Sciatic nerve (tissue), 2 donors: ENCODE results near the gene APAF1. TPM values are rescaled to one million over a fixed set of nuclear protein-coding genes. Genes with fewer than 3 reads are reported as not detected.
"Not testable (repeated sequence)": the region's sequence is repeated elsewhere in the genome, so short reads cannot be mapped to it uniquely, and the experiment has no call there.

ENCODE experiments used
- ATAC-seq: fragments of 200-7000 bp; cut with Tn5 transposase; one replicate; pipeline ENCODE4 v1.9.1; 2020; ENCODE audit warnings: mild to moderate bottlenecking, moderate library complexity
- DNase-seq: peaks from one replicate; pipeline ENCODE4 v3.0.0-alpha.2; 2020; ENCODE audit warnings: low spot score
- intact Hi-C: fragments of 100-400 bp; cut with DNase I; formaldehyde crosslinking; loops from one replicate; pipeline ENCODE4 v1.14.2; 2022
- total RNA-seq: library from RNA; stranded (reverse); fragmentation: NEBNext Ultra II Directional; extraction: Animal tissue kit (Norgen Biotek cat#: 25700); gene quantifications from one replicate; pipeline ENCODE4 v1.2.1, GENCODE V29; 2021
- donor health status: DM: no; HTN: no; CAD: no.
- donor health status: DM: no; HTN: no; CAD: no.

The APAF1 gene, protein sequence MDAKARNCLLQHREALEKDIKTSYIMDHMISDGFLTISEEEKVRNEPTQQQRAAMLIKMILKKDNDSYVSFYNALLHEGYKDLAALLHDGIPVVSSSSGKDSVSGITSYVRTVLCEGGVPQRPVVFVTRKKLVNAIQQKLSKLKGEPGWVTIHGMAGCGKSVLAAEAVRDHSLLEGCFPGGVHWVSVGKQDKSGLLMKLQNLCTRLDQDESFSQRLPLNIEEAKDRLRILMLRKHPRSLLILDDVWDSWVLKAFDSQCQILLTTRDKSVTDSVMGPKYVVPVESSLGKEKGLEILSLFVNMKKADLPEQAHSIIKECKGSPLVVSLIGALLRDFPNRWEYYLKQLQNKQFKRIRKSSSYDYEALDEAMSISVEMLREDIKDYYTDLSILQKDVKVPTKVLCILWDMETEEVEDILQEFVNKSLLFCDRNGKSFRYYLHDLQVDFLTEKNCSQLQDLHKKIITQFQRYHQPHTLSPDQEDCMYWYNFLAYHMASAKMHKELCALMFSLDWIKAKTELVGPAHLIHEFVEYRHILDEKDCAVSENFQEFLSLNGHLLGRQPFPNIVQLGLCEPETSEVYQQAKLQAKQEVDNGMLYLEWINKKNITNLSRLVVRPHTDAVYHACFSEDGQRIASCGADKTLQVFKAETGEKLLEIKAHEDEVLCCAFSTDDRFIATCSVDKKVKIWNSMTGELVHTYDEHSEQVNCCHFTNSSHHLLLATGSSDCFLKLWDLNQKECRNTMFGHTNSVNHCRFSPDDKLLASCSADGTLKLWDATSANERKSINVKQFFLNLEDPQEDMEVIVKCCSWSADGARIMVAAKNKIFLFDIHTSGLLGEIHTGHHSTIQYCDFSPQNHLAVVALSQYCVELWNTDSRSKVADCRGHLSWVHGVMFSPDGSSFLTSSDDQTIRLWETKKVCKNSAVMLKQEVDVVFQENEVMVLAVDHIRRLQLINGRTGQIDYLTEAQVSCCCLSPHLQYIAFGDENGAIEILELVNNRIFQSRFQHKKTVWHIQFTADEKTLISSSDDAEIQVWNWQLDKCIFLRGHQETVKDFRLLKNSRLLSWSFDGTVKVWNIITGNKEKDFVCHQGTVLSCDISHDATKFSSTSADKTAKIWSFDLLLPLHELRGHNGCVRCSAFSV (N-terminal part only)
- 29.6 TPM for total RNA-seq

DNA sequence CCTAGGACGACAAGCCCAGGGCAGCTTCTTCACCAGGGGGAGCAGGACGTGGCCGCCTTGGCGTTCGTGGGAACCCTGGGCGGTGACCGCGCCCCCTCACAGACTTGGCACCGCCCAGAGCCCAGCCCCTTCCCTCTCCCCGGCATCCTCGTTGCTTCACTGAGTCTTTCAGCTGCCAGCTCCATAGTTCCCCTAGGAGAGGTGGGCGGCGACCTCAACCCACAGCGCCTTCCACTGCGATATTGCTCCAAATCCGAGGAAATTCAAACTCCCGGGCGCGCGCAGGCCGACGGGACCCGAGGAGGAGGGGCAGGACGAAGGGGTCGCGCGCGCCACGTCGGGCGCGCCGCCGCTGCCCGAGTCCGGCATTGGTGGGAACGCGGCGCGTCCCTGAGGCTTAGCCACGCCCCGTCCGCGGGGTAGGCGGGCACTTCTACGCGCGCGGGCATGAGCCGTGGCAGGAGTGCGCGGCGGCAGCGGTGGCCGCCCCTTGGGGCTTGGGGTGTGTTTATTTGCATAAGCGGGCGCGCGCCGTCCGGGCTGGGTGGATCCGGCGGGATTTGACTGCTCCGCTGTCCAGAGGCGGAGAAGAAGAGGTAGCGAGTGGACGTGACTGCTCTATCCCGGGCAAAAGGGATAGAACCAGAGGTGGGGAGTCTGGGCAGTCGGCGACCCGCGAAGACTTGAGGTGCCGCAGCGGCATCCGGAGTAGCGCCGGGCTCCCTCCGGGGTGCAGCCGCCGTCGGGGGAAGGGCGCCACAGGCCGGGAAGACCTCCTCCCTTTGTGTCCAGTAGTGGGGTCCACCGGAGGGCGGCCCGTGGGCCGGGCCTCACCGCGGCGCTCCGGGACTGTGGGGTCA lies at the start of gene APAF1, which contains the start of gene IKBIP:
Gene APAF1 (plus strand): TSS at position 579 of the 860 bp plus-strand sequence. CDS start 3,070 bp downstream, outside the sequence.
Gene IKBIP (minus strand): TSS at position 77 of the 860 bp plus-strand sequence. CDS start 87 bp downstream, outside the sequence.
- intact Hi-C loops: no loop called here
- DNase-seq (peak; percentile 98), ATAC-seq (peak; percentile 99)

DNA sequence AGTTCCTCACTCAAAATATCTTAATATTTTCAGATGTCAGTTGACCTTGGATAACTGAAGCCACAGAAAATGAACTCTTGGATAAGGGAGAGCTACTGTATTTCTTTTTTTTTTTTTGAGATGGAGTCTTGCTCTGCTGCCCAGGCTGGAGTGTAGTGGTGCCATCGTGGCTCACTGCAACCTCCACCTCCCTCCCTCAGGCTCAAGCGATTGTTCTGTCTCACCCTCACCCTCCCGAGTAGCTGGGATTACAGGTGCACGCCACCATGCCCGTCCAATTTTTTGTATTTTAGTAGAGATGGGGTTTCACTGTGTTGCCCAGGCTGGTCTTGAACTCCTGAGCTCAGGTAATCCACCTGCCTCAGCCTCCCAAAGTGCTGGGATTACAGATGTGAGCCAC lies 47.8 kb upstream of the APAF1 start:
- intact Hi-C loops, DNase-seq, ATAC-seq: not testable (repeated sequence)

DNA sequence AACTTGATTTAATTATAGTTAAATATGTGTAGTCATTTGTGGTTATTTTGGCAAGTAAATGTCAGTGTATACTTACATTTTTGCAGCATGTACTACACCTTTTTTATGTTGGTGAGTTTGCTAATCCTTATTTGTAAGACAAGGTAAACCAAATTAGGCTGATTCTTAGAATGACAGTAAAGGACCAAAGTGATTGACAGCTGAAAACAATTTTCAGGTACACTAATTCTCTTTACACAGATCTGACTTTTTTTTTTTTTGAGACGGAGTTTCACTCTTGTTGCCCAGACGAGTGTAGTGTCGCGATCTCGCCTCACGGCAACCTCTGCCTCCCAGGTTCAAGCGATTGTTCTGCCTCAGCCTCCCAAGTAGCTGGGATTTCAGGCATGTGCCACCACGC lies 43.2 kb upstream of the APAF1 start:
- no peak for ATAC-seq
- no peak for DNase-seq
- intact Hi-C loops: no loop called here

DNA sequence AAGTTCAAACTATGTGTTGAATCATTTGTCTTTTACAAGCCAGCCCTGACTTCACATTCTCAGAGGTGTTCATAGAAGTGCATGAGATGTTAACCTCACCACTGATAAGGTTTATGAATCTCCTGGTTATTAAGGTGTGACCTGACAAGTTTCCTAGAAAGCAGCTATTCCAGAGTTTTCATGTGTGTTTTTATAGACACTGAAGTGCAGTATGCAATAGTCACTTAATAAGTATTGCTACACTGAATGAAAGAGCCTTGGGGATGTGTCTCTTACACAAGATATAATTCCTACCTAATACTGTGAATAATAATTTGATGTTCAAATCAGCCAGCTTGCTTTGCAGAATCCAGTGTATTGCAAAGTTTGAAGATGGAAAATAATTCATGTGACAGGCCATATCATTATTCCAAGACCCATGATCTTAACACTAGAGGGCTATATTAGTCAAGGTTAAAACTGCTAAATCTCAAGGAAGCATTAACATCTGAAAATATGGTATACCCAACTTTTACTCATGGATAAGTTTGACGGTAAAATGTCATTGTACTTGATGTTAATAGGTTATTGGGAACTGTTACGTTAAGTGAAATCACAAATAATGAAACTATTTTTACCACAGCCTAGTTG lies 38.6 kb upstream of the APAF1 start:
- intact Hi-C loops: no loop called here
- no peak for DNase-seq
- ATAC-seq: peak; percentile 39

DNA sequence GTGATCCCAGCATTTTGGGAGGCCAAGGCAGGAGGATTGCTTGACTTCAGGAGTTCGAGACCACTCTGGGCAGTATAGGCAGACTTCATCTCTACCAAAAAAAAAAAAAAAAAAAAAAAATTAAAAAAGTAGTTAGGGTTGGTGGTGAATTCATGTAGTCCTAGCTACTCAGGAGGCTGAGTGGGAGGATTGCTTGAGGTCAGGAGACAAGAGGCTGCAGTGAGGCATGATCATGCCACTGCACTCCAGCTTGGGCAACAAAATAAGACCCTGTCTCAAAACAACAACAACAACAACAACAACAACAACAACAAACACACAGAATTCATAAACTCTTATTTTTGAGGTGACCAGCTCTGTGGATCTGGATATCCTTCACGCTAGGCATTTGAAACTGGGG lies 34.5 kb upstream of the APAF1 start:
- DNase-seq (no peak), ATAC-seq (no peak)
- intact Hi-C loops: no loop called here

DNA sequence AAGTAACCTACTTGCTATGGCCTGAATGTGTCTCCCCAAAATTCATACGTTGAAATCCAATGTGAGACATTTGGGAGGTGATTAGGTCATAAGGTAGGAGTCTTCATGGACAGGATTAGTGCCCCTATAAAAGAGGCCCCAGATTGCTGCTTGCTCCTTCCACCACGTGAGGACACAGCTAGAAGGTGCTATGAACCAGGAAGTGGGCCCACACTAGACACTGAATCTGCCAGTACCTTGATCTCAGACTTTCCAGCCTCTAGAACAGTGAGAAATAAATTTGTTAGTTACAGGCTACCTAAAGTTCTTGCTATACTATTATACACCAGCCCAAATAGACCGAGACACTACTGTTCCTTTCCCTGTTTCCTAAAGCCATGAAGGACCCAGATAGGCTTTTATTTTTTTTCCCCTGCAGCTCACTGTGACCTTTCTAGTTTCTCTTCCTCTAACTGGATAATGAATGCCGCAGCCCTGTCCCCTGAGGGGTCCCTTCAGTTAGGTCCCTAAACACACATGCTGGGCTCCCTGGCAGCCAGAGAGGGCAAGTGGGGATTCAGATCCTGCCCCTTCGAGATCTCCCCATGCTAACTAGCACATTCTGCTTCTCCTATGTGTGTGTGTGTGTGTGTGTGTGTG lies 32.3 kb upstream of the APAF1 start:
- intact Hi-C loops: no loop called here
- no peak for DNase-seq
- ATAC-seq: peak; percentile 44

DNA sequence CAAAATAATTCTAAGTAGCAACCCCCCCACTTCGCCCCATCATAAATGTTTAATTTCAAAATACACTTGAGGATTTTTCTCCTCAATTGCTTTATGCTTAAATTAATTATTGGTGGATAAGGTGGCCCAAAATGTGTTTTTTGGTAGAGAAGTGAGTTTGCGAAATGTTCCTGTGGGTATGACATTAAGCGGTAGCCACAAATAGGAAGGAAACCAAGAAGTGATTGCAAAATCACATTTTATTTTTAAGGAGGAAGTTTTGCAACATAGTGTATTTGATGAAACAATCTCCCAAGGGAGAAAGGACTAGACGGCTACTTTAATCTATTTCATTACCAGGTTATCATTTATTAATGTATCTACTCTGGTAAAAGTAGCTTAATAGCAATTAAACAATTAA lies 26.1 kb upstream of the APAF1 start:
- intact Hi-C loops: no loop called here
- peak; percentile 87 for ATAC-seq
- DNase-seq: no peak

DNA sequence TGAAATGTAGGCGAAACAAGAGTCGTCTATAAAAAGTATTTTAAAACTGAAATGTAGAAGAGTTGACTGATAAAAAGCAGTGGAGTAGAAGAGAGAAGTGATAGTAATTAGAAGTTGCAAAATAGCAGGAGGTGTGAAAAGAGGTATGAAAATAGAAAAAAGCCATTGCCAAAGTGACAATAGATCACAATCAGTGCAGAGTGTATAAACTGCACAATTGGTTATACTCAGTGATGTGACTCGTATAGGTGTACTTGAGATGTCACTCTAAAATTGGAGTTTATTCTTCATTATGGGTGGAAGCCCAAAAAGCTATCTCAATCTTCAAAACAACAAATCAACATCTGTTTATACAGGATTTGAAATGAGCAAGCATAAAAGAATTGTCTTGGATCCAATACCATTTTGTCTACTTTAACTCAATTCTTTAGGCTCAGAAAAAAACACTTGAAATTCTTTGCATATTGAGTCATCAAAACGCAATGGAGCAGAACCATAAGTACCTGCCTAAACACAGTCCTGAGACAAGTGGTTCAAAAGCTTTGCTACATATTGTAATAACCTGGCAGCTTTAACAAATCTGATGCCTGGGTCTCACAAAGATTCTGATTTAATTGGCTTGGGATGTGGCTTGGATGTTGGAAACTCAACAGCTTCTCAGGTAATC lies 9.3 kb upstream of the APAF1 start:
- DNase-seq (no peak), ATAC-seq (no peak)
- intact Hi-C loops: no loop called here

DNA sequence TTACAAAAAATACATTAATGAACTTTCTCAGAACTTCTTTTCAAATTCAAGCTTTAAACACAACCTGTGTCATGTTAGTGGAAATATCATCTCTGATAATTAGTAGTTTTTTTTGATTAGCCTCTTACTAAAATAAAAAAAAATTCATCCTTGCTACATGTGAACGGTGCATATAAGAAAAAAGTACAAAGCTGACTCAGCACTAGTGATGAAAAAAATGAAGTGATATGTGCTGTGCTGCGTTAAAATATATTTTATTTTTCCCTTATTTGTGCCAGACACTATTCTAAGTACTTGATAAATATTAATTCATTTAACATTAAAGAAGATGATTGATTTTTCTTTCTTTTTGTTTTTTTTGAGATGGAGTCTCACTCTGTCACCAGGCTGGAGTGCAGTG lies 8.0 kb upstream of the APAF1 start:
- intact Hi-C loops: no loop called here
- no peak for DNase-seq
- no peak for ATAC-seq

DNA sequence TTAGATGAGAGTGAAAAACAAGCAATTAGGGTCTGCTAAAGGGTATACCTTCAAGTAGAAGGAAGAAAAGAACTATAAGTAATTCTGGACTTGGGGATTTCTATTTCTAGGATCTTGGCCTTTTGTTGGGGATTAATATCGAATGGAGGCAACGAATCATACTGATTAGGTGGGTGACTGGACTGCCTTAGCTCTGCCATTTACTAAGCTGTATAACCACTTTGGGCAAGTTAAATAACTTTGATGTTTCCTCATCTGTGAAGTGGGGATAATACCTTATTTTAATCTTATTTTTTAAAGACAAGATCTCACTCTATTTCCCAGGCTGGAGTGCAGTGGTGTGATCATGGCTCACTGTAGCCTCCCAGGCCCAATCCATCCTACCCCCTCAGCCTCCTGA lies 7.1 kb upstream of the APAF1 start:
- intact Hi-C loops: no loop called here
- DNase-seq: no peak

DNA sequence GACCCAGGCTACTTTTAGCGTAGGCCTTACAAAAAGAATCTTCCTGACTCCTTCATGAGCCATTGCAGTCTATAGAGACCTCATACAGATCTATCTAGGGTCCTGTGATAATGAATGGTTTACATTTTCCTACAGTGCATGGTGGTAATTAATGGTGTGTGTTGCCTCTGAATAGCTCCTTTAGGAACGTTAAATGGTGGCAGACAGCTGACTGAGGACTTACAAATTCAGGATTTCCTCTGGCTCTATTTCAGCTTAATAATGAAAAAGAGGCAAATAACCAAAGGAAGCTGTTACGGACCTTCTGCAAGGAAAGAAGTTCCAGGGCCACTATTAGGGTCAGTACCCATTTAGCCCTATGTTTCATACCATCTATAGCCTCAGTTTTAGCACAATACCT lies 5.6 kb upstream of the APAF1 start:
- intact Hi-C loops: no loop called here
- no peak for DNase-seq
- ATAC-seq: no peak

More for the DNA sequence above, 7.1 kb upstream of the APAF1 start:
- no peak for ATAC-seq

DNA sequence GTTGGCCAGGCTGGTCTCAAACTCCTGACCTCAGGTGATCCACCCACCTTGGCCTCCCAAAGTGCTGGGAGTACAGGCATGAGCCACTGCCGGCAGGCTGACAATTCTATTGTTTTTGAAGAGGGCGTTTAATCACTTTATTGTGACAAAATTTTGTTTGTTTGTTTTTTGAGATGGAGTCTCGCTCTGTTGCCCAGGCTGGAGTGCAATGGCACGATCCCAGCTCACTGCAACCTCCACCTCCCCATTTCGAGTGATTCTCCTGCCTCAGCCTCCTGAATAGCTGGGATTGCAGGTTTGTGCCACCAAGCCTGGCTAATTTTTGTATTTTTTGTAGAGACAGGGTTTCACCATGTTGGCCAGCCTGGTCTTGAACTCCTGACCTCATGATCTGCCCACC lies 2.3 kb upstream of the APAF1 start:
- ATAC-seq, intact Hi-C loops, DNase-seq: not testable (repeated sequence)

DNA sequence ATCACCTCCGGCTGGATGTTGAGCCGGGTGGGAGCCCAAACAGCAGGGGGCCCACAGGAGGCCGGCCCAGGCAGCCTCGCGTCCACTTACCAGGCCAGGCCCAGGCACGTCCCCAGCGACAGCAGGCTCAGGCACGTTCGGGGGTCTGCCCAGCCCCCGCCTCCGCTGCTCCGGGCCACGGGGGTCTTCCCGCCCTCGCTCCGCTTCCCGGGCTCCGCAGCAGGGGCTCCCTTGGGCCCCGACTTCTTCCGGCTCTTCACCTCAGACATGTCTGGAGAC lies 718 bp upstream of the APAF1 start:
- intact Hi-C loops: no loop called here
- ATAC-seq (peak; percentile 23), DNase-seq (no peak)

DNA sequence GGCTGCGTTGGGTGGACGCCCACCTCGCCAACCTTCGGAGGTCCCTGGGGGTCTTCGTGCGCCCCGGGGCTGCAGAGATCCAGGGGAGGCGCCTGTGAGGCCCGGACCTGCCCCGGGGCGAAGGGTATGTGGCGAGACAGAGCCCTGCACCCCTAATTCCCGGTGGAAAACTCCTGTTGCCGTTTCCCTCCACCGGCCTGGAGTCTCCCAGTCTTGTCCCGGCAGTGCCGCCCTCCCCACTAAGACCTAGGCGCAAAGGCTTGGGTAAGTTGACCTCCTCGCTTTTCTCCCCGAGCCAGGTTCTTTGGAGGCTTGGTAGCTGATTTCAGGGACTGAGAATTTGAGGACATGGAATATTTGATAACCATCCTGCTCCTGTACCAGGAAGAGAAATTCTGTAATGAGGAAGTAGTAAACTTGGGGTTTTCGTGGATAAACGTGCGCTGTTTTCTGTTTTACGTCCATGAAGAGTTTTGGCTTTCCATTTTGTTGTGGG lies 530 bp downstream of the APAF1 start:
- intact Hi-C loops: no loop called here
- ATAC-seq: peak; percentile 29
- no peak for DNase-seq

DNA sequence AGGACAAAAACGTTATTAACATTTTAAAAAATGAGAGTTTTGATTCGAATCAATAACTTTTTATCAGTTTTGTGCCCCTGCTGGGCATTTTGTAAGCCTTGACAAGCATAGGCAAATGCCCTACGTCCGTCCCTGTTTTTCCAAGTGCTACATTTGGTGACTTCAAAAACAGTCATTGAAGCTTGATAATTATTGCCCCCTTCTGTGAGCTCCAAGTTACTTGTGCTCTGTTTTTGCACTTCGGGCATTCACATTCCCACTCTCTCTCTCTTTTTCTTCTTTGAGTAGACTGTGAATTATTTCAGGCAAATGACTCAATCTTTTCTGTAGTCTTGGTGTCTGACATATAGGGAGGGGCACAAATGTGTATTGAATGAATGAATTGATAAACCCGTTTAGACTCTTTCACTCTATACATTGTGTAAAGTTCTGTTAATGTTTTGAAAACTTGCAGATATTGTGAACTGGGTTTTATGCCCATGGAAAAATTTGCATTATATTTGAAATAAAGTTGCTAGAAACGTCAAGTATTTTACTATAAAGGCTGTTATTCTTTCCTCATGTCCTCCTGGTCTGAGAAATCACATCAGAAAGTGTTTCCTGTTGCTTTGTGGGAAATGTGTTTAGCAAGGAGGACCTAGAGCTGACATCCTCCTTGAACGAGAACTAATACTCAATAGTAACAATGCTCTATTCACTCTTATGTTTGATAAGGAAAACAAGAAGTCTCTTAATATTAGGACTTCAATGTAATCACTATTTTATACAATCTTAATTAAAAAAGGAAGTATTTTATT lies 1.4 kb downstream of the APAF1 start:
- intact Hi-C loops: no loop called here
- DNase-seq (no peak), ATAC-seq (no peak)

DNA sequence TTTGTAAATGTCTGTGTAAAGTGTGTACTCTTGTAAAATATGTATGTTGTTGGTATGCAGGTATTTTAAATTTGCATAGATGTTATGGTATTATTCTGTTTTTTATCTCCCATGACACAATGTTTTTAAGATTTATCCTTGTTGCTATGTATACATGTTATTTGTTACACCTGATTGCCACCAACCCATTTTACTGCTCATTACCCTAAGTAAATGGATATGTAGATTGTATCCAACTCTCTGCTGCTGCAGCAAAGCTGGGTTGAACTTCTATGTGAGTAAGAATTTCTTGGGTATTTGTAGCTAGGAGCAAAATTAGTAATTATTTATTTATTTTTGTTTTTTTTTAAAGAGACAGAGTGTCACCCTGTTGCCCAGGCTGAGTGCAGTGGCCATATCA lies 6.2 kb downstream of the APAF1 start:
- ATAC-seq: no peak
- intact Hi-C loops: no loop called here

More for the DNA sequence above, 6.2 kb downstream of the APAF1 start:
- DNase-seq: no peak
